NK-92 (cell line): ENCODE results near the gene PAQR7.

Source experiments
- DNase-seq: peaks from one replicate; lab custom pipeline; 2025; ENCODE audit not compliant: unreplicated experiment; lab: John Stamatoyannopoulos, UW

Gene PAQR7

DNA sequence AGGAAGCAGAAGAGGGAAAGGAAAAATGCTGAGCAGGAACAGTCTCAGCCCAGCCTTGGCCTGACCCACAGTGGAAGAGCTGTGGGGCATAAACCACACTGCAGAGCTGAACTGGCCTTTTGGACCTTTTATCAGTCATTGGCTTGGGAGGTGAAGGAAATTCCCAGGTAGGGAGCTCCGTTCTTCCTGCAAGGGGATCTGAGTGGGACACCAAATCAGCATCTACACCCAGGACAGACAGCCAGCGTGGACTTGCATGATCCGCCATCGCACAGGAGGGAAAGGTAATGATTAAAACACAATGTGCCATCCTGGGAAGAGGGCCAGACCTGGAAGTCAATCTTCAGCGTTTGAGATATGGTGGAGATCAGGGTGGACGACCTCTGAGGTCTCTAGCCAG, 56.9 kb downstream of the PAQR7 start:
- no peak for DNase-seq

DNA sequence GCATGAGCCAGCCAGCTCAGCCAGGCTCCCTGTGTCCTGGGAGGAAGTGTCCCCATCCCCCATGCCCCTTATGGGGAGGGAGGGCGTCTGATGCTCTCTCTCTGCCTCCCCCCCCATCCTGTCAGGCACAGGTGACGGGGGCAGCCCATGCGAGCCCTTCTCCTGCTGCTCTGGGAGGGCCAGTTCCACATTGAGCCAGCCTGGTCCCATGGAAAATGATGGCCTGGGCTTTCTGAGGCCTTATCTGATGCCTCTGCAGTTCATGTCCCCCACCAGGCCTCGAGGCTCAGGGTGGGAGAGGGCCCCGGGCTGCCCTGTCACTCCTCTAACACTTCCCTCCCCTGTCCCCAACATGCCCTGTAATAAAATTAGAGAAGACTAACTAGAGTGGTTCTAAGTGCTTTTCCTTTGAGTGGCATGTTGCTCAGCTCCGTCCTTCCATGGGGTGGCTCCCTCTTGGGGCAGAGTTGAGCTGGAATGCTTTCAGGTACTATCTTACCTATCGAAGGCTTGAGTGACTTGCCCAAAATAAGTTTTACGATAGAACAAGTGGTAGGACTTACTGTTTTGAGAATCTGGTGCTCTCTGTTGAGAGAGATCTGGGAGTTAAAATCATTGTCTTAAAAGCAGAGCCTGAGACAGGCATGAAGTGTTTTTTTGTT, 57.5 kb downstream of the PAQR7 start:
- DNase-seq = no peak

DNA sequence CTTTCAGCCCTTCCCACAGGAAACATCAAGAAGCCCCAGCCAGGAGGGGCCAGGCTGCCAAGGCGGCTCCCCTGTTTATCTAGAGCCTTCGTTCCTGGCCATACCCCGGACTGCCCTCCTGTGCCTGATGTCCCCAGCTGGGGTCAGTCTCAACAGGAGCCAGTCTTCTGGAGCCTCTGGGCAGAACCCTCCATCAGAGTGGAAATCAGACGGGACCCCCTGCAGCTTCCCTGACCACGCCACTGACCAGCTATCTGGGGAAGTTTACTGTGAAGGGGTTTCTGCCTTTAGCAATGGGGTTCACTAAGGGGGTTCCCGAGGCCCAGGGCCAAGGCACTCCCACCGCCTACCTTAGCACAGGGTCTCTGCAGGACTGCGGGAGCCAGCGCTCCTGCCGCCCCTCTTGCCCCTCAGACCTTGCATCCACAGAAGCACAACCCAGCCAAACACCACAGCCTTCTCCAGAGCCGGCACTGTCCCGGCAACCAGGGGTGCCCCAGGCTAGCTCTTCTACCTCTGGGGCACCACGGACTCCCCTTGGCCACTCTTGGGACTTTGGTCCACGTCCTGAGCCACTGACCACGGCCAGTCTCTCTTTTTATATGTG, 59.3 kb downstream of the PAQR7 start:
- DNase-seq = no peak

DNA sequence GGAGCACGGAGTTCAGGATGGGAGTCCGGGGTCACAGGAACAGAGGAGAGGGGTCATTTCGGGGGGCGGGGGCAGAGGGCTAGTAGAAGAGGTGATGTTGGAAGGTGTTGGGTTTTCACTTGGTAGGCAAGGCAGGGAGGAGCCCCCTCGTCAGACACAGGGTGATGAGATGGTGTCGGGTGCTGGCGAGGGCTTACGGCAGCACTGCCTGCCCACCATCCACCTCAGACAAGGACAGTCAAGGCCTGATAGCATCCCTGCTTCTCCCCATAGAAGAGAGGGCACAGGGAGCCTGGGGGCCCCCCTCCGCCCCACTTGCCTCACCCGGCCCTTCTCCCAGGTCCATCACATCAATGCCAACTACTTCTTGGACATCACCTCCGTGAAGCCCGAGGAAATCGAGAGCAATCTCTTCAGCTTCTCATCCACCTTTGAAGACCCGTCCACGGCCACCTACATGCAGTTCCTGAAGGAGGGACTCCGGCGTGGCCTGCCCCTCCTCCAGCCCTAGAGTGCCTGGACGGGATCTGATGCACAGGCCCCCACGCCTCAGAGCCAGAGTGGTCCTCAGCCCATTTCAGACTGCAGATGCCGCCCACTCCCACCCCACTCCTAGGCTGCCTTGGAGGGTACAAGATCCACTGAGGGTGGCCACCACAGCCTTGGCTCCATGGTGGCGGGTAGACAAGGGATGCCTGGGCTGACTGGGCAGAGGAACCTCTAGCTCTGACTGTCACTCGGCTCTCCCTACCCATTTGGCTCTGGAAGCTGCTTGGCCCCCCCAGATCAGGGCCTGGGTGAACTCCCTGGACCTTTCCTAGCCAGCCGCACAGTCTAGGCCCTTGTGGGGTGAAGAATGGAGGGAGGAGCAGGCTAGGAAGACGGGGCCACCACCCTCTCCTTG, 60.0 kb downstream of the PAQR7 start:
- no peak for DNase-seq

DNA sequence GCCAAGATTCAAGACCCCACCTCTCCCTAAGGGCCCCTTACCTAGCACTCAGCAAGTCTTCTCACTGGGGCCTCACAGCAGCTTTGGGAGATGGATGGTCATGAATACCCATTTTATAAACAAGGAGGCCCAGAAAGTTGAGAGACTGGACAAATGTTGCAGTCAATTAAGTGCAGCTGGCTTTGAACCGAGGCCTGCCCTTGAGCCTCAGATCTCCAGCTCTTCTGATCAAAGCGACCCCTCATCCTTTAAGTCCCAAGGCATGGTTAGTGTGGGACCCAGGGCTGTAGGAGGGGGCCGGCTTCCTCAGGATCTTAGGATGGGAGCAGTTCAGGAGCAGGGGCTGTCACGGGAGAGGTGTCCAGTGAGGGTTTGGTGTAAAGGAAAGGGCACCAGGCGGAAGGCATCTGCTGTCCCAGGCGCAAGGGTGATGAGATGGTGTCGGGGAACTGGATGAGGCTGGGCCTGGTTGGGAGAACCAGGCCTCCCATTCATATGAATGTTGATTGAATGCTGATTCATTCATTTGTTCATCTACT, 60.9 kb downstream of the PAQR7 start:
- no peak for DNase-seq

DNA sequence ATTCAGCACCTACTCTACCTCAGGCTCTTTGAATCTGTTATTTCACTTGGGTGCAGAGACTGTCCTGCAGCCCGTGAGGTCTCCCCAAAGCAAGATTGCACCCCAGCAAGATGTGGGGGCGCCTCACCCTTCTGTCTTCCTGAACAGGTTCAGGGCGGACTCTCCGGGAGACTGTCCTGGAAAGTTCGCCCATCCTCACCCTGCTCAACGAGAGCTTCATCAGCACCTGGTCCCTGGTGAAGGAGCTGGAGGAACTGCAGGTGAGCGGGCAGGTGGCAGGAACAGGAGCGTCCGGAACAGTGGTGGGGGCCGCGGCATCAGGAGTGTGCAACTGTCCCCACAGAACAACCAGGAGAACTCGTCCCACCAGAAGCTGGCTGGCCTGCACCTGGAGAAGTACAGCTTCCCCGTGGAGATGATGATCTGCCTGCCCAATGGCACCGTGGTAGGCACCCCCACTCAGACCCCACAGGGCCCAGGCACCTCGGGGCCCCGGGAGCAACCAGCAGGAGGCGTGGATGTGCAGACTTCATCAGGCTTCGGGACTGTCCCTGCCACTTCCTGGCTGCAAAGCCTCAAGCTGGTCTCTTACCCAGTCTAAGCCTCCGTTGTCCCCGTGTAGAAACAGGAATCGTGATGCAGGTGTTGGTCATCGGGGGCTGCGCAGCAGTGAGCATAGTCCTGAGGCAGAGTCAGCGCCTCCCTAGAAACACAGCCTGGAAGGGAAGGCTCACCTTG, 61.6 kb downstream of the PAQR7 start:
- no peak for DNase-seq

DNA sequence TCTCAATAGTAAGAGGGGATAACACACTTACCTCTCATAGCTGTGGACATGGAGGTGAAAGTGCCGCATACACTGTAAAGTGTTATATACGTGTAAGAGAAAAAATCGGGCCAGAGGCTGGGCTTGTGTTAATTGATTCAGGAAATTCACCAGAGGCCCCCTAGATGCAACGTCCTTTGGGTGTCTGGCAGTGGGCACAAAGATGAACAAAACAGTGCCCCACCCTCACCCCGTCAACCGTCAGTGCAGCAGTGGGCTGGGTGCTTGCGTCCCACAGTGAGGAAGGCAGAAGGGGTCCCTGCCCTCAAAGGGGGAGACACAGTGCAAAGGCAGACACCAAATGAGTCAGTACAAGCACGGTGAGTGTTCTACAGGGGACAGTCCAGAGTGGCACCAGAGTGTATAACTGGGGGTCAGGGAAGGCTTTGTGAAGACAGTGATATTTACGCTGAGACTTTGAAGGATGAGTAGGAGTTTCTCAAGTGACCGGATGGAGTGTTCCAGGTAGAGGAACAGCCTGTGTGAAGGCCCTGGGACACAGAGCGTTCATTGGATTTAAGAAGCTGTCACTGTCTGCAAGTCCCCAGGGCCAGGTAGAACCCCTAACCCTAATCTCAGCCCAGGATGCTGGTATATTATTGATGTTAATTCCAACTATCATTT, 62.3 kb downstream of the PAQR7 start:
- DNase-seq = no peak
